ENCODE results near the gene GCH1. TPM values are rescaled to one million over a fixed set of nuclear protein-coding genes. Genes with fewer than 3 reads are reported as not detected.
"Not testable (repeated sequence)": the region's sequence is repeated elsewhere in the genome, so short reads cannot be mapped to it uniquely, and the experiment has no call there.

GCH1 gene
- total RNA-seq, 1 experiment from 2014 or later = 17.0 TPM

DNA sequence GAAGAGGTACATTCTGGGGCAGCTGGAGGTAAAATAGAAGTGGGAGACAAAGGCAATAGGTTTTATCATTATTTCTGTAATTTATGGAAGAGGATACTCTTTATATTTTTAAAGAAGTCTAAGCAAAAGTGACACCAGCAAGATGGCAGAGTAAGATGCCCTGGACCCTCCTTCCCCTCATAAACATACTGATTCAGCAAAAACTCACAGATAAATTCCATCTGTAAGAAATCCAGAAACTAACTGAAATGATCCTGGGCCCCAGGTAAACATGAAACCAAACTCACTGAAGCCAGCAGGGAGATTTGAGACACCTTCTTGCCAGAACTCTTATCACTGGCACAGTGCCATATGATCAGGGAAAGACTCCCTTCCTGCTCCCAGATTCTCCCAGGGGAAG is 79.9 kb downstream of the GCH1 start:
- no peak for DNase-seq (ENCODE audit: low spot score)

DNA sequence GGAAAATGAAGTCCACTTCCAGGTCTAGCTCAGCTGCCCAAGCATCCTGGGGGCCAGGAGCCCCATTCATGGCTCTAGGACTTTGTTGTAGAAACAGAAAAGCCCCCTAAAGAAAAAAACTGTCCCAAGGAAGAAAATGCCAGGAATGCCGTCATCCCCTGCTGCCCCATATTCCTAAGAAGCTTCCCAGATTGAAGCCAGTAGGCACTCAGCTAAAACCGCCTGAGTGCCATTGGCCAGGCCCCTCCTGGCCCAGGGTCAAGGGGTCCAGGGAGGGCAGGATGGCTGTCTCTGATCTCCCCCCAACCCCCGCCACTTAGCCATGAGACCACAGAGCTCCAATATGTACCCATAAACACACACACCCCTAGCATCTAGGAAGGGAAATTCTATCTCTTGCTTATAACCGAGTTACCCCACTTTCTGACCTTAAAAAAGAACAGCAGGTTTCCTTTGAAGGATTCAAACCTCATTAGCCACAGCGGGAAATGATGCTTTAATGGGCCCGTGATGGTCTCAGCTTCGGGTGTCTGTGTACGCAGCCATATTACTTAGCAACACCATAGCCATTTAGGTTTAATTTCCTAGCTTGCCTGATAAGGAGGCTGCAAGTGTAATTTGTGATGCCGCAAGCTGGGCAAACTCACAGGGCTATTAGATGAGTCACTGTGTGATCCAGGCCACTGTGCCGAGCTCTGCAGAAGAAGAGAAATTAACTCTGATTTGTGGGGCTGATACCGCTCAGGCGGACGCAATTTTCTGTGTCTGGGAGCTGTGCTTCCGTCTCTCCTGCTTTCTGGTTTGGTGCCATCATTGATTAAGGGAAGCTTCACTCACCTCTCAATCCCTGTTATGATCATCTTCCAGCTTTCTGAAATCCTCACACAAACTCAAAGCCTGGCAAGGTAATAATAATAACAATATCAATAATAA is 84.2 kb downstream of the GCH1 start:
- peak; percentile 82 for DNase-seq (ENCODE audit: low spot score)

DNA sequence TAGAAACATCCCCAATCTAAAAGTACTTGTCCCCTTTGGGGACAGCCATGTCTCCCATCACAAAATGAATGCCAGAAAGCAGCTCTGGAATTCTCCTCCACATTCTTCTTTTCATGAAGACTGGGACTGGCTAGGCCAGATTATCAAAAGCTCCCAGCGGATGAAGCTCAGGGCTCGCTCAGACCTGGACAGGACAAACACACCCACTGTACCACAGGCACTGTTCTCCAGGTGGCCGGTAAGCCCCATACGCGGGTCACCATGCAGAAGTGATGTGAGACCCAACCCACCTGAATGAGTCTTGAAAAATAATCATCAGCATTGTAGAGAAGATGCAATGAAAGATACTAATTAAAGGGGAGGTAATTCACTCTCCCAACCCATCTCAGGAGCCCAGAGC is 85.1 kb downstream of the GCH1 start:
- DNase-seq (ENCODE audit: low spot score) = no peak

DNA sequence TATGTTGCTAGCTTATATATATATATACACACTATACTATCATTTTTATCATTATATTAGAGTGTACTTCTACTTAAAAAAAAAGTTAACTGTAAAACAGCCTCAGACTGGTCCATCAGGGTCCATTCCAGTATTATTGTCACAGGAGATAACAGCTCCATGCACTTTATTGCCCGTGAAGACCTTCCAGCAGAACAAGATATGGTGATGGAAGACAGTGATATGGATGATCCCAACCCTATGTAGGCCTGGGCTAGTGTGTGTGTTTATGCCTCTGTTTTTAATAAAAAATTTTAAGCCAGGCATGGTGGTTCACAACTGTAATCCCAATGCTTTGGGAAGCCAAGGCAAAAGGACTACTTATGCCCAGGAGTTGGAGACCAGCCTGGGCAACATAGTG is 86.2 kb downstream of the GCH1 start:
- no peak for DNase-seq (ENCODE audit: low spot score)

DNA sequence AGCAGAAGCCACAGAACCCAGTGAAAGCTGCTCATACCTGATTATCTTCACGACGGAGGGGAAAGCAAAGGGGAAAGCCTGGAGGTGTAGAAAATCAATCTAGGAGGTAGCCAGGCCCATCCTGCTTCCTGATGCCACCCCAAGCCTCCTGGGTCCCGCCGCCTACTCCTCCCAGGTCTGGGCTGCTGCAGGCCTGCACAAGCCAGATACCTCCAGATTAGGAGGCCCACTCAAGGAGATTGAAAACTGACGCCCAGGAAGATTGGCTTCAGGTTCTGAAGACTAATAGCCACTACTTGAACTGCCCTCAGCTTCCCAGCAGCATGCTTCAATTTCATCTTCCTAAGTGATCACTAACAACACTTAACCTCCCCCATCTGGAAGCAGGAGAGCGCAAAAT is 87.1 kb downstream of the GCH1 start:
- no peak for DNase-seq (ENCODE audit: low spot score)

DNA sequence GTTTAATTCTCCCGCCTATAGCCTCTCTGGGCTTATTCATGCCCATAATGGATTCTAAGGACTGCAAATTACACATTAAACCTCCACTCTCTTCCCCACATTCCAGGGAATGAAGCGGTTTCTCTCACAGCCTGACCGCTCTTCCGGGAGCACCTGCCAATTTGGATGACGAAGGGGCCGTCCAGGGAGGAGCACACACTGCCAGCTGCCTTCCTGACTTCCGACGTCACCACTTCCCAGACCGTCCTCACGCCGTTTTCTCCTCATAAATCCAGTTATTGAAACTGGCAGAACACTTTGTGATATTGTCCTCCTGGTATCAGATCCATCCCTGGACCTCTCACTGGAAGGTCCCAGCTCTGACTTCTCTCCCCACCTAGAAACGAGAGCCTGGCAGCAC is 87.6 kb downstream of the GCH1 start:
- no peak for DNase-seq (ENCODE audit: low spot score)

DNA sequence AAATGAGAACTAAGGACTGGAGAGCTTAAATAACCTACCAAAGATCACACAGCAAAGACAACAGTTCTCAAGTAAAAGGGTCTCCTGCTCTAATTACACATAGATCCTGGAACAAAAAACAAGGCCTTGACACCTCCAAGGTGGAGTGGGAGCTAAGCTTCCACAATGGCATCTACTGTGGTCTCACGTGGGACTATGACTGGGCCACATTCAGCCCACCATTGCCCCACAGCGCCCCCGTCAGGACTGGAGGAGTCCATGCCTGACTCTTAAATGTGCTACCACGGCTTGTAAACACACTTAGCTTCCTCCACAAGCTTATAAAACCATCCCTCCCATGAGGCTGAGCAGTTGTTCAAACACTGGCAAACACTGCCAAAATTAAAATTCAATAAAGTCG is 88.5 kb downstream of the GCH1 start:
- no peak for DNase-seq (ENCODE audit: low spot score)

DNA sequence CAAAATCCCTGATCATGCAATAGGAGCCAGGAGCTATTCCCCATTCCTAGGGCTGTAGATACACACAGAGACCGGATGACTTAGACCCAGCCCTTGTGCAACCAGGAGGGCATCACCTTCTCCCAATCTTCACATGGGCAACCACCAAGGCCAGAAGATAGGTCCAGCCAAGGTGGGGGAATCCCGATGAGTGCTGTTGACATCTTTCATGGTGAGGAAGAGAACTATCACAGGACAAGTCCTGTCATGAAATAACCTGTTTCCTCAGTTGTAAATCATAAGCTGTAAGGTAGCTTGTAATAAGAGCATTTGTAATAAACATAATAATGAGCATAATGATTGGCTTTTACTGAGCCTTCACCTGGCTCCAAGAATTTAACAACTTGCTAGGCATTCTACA is 89.5 kb downstream of the GCH1 start:
- no peak for DNase-seq (ENCODE audit: low spot score)

DNA sequence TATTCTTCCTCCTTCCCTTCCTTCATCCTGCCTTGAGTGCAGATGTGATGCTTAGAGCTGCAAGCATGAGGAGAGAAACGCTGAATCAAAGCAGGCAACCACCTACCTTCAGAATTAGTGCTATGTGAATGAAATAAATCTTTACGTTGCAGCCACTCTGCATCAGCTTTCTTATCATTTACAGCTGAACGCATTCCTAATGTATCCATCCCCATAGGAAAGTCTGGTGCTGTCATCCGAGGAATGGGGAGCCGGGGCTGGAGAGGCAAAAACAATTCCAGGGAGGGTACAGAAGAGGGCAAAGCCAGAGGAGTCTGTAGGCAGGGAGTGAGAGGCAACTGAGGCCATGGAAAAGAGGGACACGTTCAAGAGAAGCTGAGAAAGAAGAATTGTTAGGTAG is 90.0 kb downstream of the GCH1 start:
- no peak for DNase-seq (ENCODE audit: low spot score)

DNA sequence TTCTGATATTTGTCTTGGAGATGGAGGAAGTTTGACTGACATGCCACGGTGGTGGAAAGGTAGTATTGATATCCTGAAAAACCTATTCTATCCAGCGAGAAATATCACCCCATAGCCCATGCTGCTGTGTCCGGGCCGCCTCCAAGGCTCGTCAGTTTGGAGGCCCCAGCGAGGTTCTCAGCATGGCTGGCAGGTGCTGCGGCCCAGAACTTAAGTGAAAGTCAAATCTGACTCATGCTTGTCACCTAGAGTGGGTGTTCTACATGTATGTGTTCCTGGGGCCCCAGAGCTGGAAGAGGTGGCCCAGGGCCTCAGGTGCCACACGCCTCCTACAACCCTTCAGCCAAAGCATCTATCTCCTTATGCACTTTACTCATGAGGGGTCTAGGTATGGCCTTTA is 92.9 kb downstream of the GCH1 start:
- DNase-seq (ENCODE audit: low spot score) = no peak

DNA sequence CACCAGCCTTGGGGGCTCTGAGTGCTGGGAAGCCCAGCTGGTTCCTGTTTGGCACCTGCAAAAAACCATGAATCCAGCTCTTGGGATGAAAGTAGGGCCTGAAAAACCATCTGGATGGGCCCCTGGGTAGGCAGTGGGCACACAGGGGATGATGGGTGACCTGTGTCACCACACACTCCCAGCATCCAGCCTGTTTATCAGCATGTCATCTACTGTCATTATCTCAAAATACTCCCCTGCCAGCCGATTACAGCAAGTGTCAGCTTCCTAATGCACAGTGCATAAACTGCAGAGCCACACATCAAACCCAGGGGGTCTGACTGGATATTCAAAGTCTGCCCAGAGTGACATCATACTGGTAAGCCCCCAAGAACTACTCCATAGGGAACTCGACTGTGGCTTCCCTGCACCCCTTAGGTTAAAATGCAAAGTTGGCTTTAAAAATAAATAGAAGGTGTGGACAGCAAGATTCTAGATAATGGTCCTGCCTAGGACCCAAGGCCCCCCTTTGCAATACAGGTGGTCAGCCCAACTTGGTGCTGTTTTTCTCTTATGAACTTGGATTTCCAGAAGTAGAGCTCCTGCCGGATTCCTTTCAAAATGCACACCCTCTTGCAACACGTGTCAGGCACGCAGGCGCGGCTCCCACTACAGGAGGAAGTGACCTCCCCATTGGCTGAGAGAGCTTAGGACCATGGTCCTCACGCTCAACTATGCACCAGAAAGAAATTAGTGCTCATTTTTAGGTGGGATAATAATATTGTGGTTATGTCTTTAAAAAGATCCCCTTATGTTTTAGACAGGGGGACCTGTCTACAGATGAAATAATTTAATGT is 94.1 kb downstream of the GCH1 start:
- DNase-seq (ENCODE audit: low spot score) = no peak

DNA sequence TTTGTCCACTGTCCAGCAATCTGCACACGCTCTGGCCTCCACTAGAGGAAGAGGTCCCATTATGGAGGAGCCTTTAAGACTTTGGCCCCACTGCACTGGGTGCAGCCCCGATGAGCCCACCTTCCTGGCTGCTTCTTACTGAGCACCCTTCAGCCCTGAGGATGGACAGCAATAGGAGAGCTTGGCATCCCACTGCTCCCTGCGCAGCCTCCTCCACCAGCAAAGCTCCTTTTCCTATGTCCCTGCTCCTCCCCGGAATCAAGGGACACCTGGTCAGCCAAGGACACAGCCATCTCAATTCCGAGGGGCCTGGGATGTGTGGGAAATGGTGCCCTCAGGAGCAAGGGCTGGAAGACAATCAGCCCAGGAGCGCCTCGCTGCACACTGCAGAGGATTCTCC is 94.7 kb downstream of the GCH1 start:
- no peak for DNase-seq (ENCODE audit: low spot score)

DNA sequence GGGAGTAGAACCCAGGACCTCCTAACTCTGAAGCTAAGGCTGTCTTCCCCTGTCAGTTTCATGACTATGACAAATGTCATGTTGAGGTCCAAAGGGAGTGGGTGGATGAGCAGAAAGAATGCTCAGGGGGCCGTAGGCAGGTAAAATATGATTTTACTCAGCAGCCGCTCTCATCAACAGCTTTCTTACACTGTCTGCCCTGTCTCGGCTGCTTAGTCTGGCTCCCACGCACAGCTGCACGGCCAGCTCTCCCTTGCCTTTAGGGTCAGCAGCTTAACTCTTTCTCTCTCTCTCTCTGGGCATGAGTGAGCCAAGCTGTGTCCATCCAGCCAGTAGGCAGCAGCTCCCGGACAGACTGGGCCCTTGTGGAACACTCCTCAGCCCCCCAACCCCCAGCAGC is 95.2 kb downstream of the GCH1 start:
- DNase-seq (ENCODE audit: low spot score) = no peak

DNA sequence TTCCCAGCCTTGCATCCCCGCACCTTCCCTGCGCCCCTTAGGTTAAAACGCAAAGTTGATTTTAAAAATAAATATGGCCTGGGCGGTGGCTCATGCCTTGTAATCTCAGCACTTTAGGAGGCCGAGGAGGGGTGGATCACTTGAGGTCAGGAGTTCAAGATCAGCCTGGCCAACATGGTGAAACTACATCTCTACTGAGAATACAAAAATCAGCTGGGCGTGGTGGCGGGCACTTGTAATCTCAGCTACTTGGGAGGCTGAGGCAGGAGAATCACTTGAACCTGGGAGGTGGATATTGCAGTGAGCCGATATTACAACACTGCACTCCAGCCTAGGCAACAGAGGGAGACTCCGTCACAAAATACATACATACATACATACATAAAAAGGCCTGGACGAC is 96.0 kb downstream of the GCH1 start:
- no peak for DNase-seq (ENCODE audit: low spot score)

DNA sequence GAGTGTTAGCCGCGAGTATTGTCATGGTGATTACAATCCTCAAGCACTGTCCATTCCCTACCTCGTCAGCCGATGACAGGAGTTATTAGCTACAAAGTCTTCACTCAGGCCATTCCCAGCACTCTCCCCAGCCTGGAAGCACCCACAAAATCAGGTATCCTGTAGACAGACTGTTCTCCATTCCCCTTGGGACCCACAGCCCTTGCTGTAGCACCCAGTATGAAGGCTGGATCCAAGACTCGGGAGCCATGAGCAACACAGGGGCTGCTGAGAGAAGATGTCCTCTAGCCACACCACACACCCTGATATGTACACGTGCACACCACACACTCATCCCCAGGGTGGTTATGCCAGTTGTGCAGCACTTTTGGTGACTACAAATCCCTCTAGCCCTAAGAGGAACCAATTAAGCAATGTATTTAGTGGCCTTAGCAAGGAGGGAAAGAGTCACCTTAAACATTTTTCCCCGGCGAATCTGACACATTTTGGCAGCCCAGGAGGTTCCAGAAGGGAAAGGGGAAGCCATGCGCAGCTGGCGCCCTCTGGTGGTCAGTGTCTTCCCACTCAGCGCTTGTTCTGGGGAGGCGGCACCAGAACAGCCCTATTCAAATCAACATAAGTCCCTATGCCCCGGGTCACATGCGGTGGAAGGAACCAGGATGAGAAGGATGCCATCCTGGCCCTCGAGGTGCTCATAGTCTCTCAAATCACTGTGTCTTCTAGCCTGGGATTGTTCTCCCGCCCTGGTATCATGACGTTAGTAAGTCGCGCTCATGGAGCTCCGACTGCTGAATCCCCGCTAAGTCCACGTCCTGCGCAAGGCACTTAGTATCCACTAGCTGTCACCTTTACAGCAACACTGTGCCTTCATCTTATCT is 96.9 kb downstream of the GCH1 start:
- peak; percentile 70 for DNase-seq (ENCODE audit: low spot score)

DNA sequence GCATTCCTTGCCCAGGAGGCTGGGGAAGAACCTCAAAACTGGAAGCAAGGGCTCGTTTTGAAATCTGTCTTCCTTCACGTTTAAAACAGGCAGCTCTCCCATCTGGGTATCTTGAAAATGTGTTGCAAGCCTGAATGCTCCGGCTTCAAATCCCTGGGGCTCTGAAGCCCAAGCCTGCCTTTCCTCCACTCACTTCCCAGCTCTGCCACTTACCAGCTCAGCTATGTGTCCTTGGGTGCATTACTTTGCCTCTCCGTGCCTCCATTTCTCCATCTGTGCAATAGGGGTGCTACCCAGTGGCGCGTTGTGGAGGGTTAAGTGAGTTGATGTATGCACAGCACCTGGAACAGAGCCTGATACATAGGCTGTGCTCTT is 97.6 kb downstream of the GCH1 start:
- DNase-seq (ENCODE audit: low spot score) = no peak

DNA sequence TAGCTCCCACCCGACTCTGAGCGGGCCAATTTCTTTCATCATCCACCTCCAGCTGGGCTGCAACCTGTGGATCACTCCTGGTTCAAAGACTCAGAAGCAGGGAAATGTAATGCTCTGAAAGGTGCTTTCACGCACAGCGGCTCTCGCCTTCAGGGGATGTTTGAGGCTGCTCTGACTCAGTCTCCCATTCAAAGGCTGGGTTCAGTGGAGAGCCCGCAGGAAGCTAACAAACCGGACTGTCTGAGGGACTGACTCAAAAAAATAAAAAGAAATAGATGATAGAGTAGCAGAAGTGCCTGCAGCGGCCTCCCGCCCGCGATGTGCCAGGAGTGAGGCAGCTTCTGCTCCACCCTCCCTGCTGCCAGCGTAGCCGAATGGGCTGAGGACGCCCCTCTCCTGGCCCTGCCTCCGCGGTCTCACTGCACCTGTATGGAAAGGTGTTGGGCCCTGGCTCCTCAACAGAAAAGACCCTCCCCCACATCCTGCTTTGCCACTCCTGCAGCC is 98.0 kb downstream of the GCH1 start:
- no peak for DNase-seq (ENCODE audit: low spot score)

DNA sequence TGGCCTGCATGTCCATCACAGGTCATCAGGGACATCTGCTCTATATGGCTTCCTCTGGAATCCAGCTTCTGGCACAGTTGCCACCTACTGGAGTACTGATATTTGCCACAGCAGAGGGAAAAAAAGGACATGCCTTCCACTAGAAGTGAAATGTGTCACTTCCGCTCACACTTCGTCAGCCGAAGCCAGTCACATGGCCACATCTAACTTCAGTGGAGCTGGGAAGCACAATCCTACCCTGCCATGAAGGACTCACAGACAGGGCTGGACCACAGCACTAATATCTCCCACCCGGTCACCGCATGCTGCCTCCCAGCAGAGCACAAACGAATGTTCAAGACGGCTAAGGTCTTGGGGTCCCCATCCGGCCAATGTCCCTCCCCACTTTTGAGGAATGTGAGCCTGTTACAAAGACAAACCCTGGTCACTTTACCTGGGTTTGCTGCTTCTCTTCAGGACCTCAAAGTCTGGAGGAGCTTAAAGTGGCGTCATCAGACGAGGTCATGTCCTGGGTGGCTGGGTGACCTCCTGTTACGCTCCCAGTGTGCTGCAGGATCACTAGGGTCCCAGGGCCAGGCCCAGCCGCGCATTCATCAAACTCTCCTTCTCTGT is 98.6 kb downstream of the GCH1 start:
- no peak for DNase-seq (ENCODE audit: low spot score)

DNA sequence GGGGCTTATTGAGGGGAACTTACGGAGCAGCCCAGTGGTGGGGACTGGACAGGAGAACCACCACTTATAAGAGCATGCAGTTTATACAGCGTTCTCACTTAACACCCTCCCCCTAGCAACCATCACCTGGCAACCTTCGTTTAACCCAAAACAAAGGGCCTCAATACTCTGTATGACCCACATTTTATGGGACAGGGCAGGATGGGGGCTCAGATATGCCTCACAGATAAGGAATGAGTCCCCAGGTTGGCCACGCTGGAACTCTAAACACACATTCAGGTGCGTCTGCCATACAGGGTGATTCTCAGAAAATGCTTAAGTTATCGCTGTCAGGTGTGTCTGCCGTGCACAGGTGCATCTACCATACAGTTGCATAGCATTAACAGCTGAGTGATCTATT is 99.2 kb downstream of the GCH1 start:
- DNase-seq (ENCODE audit: low spot score) = no peak

DNA sequence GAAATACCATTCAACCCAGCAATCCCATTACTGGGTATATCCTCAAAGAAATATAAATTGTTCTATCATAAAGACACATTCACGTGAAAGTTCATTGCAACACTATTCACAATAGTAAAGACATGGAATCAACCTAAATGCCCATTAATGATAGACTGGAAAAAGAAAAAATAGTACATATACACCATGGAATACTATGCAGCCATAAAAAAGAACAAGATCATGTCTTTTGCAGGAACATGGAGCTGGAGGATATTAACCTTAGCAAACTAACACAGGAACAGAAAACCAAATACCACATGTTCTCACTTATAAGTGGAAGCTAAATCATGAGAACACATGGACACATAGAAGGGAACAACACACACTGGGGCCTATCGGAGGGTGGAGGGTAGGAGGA is 101.1 kb downstream of the GCH1 start:
- DNase-seq (ENCODE audit: low spot score) = not testable (repeated sequence)

DNA sequence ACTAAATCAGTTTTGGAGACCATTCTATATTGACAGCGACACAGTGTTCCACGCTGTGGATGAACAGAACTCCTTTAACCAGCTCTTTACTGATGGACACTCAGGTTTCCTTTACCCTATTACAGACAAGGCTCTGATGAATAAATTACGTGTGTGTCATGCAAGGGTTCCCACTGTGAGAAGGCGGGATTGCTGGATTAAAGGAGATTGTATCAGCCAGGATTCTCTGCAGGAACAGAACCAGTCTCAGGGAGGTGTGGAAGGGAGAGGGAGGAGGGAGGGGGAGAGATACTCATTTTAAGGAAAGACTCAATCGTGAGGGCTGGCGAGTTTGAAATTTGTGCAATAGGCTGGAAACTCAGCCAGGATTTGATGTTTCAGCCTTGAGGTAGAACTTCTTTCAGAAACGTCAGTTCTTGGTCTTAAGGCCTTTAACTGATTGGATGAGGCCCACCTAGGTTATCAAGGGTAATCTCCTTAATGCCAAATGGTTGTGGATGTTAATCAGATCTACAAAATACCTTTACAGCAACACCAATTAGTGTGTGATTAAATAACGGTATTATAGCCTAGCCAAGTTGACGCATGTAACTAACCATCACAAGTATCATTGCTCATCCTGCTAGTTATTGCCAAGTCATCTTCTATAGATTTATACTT is 104.0 kb downstream of the GCH1 start:
- no peak for DNase-seq (ENCODE audit: low spot score)
